HG03159 (cell line): Measurements from ENCODE around the gene CNTLN.
"Not testable (repeated sequence)": the region's sequence is repeated elsewhere in the genome, so short reads cannot be mapped to it uniquely, and the experiment has no call there.

Experiments
- ATAC-seq: cut with Tn5 transposase; IDR thresholded peaks from one replicate; pipeline ENCODE4 v1.9.1; 2021; ENCODE audit warnings: mild to moderate bottlenecking, moderate library complexity; ENCODE audit not compliant: unreplicated experiment

The CNTLN gene

GRCh38 chr9:17401858-17402257 lies 267.0 kb downstream of the CNTLN start:
- no peak for ATAC-seq

GRCh38 chr9:17402309-17402708 lies 267.5 kb downstream of the CNTLN start:
- ATAC-seq, result no peak

- no peak for ATAC-seq
Observed at GRCh38 chr9:17403539-17403938, 268.7 kb downstream of the CNTLN start.

GRCh38 chr9:17414986-17415385 lies 280.1 kb downstream of the CNTLN start:
- ATAC-seq, result no peak

- no peak for ATAC-seq
Observed at GRCh38 chr9:17422994-17423680, 288.3 kb downstream of the CNTLN start.

- ATAC-seq, result no peak
Observed at GRCh38 chr9:17423681-17424011, 288.8 kb downstream of the CNTLN start.

- ATAC-seq, result no peak
Observed at GRCh38 chr9:17425384-17425783, 290.5 kb downstream of the CNTLN start.

GRCh38 chr9:17433526-17433925 lies 298.7 kb downstream of the CNTLN start:
- no peak for ATAC-seq

GRCh38 chr9:17436854-17437253 lies 302.0 kb downstream of the CNTLN start:
- no peak for ATAC-seq

GRCh38 chr9:17437813-17438212 lies 303.0 kb downstream of the CNTLN start:
- ATAC-seq, result no peak

- ATAC-seq, result not testable (repeated sequence)
Observed at GRCh38 chr9:17445126-17445525, 310.3 kb downstream of the CNTLN start.

- no peak for ATAC-seq
Observed at GRCh38 chr9:17453751-17454150, 318.9 kb downstream of the CNTLN start.

- ATAC-seq, result peak; percentile 78
Observed at GRCh38 chr9:17462869-17463464, 328.1 kb downstream of the CNTLN start.

- ATAC-seq, result no peak
Observed at GRCh38 chr9:17470036-17470813, 335.4 kb downstream of the CNTLN start.

GRCh38 chr9:17472126-17472525 lies 337.3 kb downstream of the CNTLN start:
- ATAC-seq, result no peak

GRCh38 chr9:17476401-17476800 lies 341.6 kb downstream of the CNTLN start:
- ATAC-seq, result no peak

GRCh38 chr9:17477816-17478215 lies 343.0 kb downstream of the CNTLN start:
- no peak for ATAC-seq

- ATAC-seq, result no peak
Observed at GRCh38 chr9:17480966-17481365, 346.1 kb downstream of the CNTLN start.

- no peak for ATAC-seq
Observed at GRCh38 chr9:17481565-17481964, 346.7 kb downstream of the CNTLN start.

GRCh38 chr9:17484906-17485305 lies 350.1 kb downstream of the CNTLN start:
- no peak for ATAC-seq

- ATAC-seq, result no peak
Observed at GRCh38 chr9:17486396-17486795, 351.6 kb downstream of the CNTLN start.

GRCh38 chr9:17487467-17487866 lies 352.6 kb downstream of the CNTLN start:
- no peak for ATAC-seq
